ENCODE data around the gene PARP6.
A peak's percentile ranks its signal among the peaks of the same experiment; 100 is the strongest.

The PARP6 gene

GRCh38 chr15:72235298-72235697 lies 37.1 kb downstream of the PARP6 start:
- H3K36me3 ChIP-seq (ENCODE audit: insufficient read depth) = no peaks in the 10 kb centered on the region
- H3K4me1 ChIP-seq (ENCODE audit: low read depth, poor library complexity, severe bottlenecking) = peaks cover 35% of the 10 kb centered on the region
- no peak overlapping the region for H3K9ac ChIP-seq
- no peak overlapping the region for H2AFZ ChIP-seq (ENCODE audit: low read depth)
- no peaks in the 10 kb centered on the region for H3K27me3 ChIP-seq (ENCODE audit: insufficient read depth, low read depth)
- H3K4me2 ChIP-seq = no peak overlapping the region
- H4K20me1 ChIP-seq (ENCODE audit: insufficient read depth) = no peaks in the 10 kb centered on the region
- TF ChIP-seq CTCF (conservative IDR thresholded peaks at IDR 0.05; ENCODE audit: low read depth, low read length) = no peak
- no peak overlapping the region for H3K27ac ChIP-seq
- H3K4me3 ChIP-seq (IDR thresholded peaks at IDR 0.05; ENCODE audit: insufficient read depth, low read depth, low read length) = no peak overlapping the region
- H3K79me2 ChIP-seq (ENCODE audit: insufficient read depth, low read depth) = peaks cover 13% of the 10 kb centered on the region; the same call in 1 of the 2 replicates

DNA sequence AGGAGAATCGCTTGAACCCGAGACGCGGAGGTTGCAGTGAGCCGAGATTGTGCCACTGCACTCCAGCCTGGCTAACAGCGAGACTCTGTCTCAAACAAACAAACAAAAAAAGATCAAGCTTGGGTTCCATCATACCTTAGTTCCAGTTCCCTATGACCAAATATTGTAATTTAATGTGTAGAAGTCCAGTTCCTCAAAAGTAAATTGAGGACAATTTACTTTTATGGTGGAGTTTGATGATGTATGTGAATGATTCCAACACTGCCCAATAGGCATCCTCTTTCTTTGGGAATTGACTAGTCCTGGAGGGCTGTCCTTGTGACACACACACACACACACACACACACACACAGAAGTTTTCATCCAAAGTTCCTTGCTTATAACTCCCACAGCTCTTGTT lies 38.6 kb downstream of the PARP6 start:
- Histone ChIP-seq H3K4me2 (no peak overlapping the region), H3K4me1 (ENCODE audit: low read depth, poor library complexity, severe bottlenecking) (peaks cover 37% of the 10 kb centered on the region), H2AFZ (ENCODE audit: low read depth) (no peak overlapping the region), H3K9ac (no peak overlapping the region), H3K27ac (no peak overlapping the region), H3K4me3 (IDR thresholded peaks at IDR 0.05; ENCODE audit: insufficient read depth, low read depth, low read length) (no peak overlapping the region), H3K27me3 (ENCODE audit: insufficient read depth, low read depth) (no peaks in the 10 kb centered on the region), H3K36me3 (ENCODE audit: insufficient read depth) (no peaks in the 10 kb centered on the region), H3K79me2 (ENCODE audit: insufficient read depth, low read depth) (peaks cover 28% of the 10 kb centered on the region), H4K20me1 (ENCODE audit: insufficient read depth) (0 out of 2 replicates have a peak, but pooled peaks cover 6% of the 10 kb centered on the region)
- no peak for TF ChIP-seq CTCF (conservative IDR thresholded peaks at IDR 0.05; ENCODE audit: low read depth, low read length)

- H3K4me3 ChIP-seq (IDR thresholded peaks at IDR 0.05; ENCODE audit: insufficient read depth, low read depth, low read length) = no peak overlapping the region
- peaks cover 44% of the 10 kb centered on the region for H3K79me2 ChIP-seq (ENCODE audit: insufficient read depth, low read depth)
- peak overlapping the region; percentile 98 for H3K9ac ChIP-seq
- no peaks in the 10 kb centered on the region for H3K36me3 ChIP-seq (ENCODE audit: insufficient read depth)
- peak overlapping the region; percentile 52 for H2AFZ ChIP-seq (ENCODE audit: low read depth)
- peak overlapping the region; percentile 100 for H3K27ac ChIP-seq
- no peaks in the 10 kb centered on the region for H3K27me3 ChIP-seq (ENCODE audit: insufficient read depth, low read depth)
- H4K20me1 ChIP-seq (ENCODE audit: insufficient read depth) = peaks cover 11% of the 10 kb centered on the region; the same call in 1 of the 2 replicates
- H3K4me2 ChIP-seq = peak overlapping the region; percentile 58
- H3K4me1 ChIP-seq (ENCODE audit: low read depth, poor library complexity, severe bottlenecking) = peaks cover 34% of the 10 kb centered on the region
- TF ChIP-seq CTCF (conservative IDR thresholded peaks at IDR 0.05; ENCODE audit: low read depth, low read length) = no peak
Measured at GRCh38 chr15:72231833-72232478, 40.4 kb downstream of the PARP6 start.

GRCh38 chr15:72231066-72231832 lies 41.1 kb downstream of the PARP6 start, which contains the start of gene PKM:
PKM (minus strand) TSS chr15:72231190; CDS start chr15:72219097, 12,093 bp downstream.
- H3K9ac ChIP-seq = peak within 1 kb of the TSS; percentile 98
- no peak for TF ChIP-seq CTCF (conservative IDR thresholded peaks at IDR 0.05; ENCODE audit: low read depth, low read length)
- peaks cover 34% of the 10 kb centered on the region for H3K4me1 ChIP-seq (ENCODE audit: low read depth, poor library complexity, severe bottlenecking)
- H3K36me3 ChIP-seq (ENCODE audit: insufficient read depth) = no peaks in the 10 kb centered on the region
- H3K27ac ChIP-seq = peak within 1 kb of the TSS; percentile 100
- H4K20me1 ChIP-seq (ENCODE audit: insufficient read depth) = peaks cover 12% of the 10 kb centered on the region; the same call in 1 of the 2 replicates
- H3K4me2 ChIP-seq = peak within 1 kb of the TSS; percentile 98
- peak within 1 kb of the TSS; percentile 52 for H2AFZ ChIP-seq (ENCODE audit: low read depth)
- peaks cover 51% of the 10 kb centered on the region for H3K79me2 ChIP-seq (ENCODE audit: insufficient read depth, low read depth)
- H3K27me3 ChIP-seq (ENCODE audit: insufficient read depth, low read depth) = no peaks in the 10 kb centered on the region
- H3K4me3 ChIP-seq (IDR thresholded peaks at IDR 0.05; ENCODE audit: insufficient read depth, low read depth, low read length) = no peak within 1 kb of the TSS
